GM19438 (cell line): Measurements from ENCODE around the gene UBAP1L.
"Not testable (repeated sequence)": the region's sequence is repeated elsewhere in the genome, so short reads cannot be mapped to it uniquely, and the experiment has no call there.

Source experiments
- ATAC-seq: cut with Tn5 transposase; IDR thresholded peaks from one replicate; pipeline ENCODE4 v1.9.1; 2021; ENCODE audit warnings: low read depth; ENCODE audit not compliant: unreplicated experiment

The UBAP1L gene

GRCh38 chr15:65101411-65101890 is 13.5 kb downstream of the UBAP1L start:
- no peak for ATAC-seq

- no peak for ATAC-seq
Observed at GRCh38 chr15:65100442-65100841, 14.6 kb downstream of the UBAP1L start.

DNA sequence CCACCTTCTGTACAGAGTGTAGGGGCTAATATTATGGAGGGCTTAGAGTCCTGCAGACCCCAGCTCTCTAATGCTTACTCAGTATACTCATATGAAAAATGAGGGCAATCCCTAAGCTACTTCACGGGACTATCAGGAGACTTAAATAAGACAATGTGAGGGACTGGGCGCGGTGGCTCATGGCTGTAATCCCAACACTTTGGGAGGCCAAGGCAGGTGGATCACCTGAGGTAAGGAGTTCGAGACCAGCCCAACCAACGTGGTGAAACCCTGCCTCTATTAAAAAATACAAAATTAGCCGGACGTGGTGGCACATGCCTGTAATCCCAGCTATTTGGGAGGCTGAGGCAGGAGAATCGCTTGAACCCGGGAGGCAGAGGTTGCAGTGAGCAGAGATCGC is 15.2 kb downstream of the UBAP1L start:
- ATAC-seq, result not testable (repeated sequence)

DNA sequence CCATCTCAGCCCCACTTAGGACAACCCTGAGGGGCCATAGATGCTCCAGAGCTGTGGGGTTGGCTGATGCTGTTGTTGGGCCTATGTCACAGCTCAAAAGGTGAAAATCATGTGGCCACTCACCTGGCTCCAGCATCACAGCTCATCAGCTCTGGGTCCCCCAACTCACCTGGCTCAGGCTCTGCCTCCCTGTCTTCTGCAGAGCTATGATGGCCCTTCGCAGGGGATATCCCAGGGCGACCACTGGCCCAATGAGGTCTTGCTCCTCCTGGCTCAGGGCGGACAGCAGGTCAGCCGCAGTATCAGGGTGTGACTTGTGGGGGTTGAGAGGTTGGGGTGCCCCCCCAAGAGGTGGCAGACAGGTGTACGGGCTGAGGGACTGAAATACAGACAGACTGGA is 15.7 kb downstream of the UBAP1L start:
- no peak for ATAC-seq

GRCh38 chr15:65097651-65098263 is 17.2 kb downstream of the UBAP1L start:
- no peak for ATAC-seq

DNA sequence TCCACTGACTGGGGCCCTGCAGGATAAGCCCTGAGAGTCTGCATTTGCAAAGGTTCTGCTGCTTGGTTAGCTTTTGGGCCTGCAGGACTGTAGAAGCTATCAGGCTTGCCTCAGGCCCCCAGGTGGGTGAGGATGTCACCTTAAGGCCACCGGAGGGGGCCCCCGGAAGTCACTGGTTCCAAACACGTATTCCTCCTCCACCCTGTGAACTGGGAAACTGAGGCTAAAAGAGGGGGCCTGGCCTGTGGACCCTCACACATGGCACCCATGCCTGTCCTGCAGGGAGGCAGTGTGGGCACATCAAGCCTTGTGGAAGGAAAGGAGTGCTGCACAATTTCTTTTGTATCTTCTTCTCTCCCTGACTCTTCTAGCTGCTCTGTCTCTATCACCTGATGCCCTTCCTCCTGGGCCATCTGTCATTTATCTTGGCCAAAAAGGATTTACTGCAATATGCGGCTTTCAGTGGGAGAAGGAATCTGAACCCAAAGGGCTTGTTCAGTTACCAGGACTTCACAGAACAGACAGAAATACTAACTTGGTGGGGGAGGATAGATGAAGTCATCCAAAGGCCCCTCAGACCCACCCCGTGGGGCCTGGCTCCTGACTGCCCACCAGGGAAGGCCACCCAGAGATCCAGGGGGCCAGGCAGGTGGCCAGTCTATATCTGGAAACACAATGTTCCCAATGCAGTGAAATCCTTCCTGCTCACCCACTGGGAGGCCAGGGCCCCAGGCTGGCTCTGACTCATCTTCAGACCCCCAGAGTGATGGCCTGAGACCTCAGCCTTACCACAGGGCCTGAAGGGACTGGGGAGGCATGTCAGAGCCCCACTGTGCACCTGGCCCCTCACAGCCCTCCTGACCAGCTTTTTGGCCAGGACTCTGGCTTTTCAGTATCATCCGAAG is 18.3 kb downstream of the UBAP1L start:
- ATAC-seq, result no peak

GRCh38 chr15:65095747-65096104 is 19.3 kb downstream of the UBAP1L start:
- no peak for ATAC-seq

- no peak for ATAC-seq
Observed at GRCh38 chr15:65095011-65095746, 19.8 kb downstream of the UBAP1L start.

GRCh38 chr15:65094294-65094995 is 20.6 kb downstream of the UBAP1L start:
- ATAC-seq, result no peak

- ATAC-seq, result not testable (repeated sequence)
Observed at GRCh38 chr15:65093793-65094170, 21.2 kb downstream of the UBAP1L start.

GRCh38 chr15:65092911-65093792 is 21.8 kb downstream of the UBAP1L start:
- no peak for ATAC-seq

GRCh38 chr15:65091946-65092770 is 22.8 kb downstream of the UBAP1L start:
- no peak for ATAC-seq

DNA sequence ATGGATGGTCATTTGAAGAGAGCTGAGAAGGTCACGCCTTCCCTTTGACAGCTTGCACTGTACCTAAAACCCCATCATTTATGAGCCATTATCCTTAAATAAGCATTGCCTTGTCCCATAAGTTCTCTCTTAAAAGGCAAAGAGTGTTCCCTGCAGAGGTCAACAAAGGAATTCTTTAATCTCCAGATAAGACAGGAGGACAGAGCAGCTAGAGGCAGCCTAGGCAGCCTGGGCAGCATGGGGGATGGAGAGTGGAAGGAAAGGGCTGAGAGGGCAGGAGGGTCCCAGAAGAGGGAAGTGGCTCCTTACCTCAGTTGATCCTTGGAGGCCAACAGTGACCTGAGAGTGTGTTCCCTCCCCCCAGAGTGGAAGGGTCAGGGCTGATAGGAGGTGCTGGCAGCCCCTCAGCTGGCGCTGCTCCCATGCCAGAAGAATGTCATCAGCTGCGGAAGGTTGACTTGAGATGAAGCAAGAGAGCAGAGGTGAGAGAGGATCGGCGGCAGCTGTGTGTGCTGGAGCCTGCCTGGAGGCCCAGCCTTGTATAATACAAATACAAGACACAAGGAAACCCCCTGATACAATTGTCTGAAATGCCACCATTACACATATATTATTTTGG is 25.7 kb downstream of the UBAP1L start:
- no peak for ATAC-seq

GRCh38 chr15:65088643-65089021 is 26.4 kb downstream of the UBAP1L start:
- ATAC-seq, result no peak

DNA sequence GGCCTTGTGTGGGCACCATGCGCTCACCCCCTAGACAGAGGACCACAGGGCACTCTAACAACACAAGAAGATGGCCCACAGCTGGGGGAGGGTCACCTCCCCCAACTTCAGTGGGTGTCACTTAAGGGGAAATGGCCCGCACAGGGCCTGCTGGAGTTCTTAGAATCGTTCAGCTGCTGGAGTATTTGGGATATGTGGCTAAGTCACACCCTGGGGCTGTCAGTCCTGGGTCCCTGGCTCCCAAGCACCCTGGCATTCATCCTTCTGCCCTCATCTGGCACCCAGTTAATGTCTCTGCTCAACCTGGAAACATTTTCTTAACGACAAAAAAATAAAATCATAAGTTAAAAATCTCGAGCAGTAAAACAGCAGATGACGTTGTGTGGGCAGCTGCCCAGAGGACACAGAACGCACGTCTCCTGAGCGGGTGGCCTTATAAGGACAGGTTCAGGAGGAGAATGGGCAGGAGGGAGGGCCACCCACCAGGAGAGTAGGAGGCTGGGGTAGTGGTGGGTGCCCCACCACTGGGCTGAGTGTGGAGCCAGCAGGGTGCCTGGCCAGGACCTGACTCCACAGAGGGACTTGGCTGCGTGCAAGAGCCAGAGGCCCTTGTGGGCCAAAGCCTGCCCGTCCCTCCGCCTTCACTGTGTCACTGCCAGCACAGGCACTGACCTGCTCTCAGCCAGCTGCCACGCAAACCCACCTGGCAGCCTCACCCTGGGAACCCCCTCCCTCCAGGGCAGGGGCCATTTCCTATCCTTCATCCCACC is 26.9 kb downstream of the UBAP1L start:
- no peak for ATAC-seq

DNA sequence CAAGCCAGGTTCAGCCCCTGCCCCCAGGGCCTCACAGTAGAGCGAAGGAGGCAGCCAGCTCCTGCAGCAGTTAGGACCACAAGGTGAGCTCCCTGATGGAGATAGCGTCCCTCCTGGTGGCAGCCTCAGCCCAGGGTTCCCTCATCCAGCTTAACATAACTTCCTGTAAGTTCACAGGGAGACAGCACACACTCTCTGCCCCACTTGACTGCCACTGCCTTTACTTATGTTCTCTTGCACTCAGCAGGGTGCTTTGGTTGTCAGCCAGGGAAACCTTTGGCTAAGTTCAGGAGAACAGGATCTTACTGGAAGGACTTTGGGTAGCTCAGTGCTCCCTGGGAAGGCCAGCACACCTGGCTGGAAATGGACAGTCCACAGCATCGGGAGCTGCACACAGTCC is 27.6 kb downstream of the UBAP1L start:
- no peak for ATAC-seq

GRCh38 chr15:65086680-65087111 is 28.3 kb downstream of the UBAP1L start:
- ATAC-seq, result no peak
